ENCODE measurements around the gene TWIST1.

DNA sequence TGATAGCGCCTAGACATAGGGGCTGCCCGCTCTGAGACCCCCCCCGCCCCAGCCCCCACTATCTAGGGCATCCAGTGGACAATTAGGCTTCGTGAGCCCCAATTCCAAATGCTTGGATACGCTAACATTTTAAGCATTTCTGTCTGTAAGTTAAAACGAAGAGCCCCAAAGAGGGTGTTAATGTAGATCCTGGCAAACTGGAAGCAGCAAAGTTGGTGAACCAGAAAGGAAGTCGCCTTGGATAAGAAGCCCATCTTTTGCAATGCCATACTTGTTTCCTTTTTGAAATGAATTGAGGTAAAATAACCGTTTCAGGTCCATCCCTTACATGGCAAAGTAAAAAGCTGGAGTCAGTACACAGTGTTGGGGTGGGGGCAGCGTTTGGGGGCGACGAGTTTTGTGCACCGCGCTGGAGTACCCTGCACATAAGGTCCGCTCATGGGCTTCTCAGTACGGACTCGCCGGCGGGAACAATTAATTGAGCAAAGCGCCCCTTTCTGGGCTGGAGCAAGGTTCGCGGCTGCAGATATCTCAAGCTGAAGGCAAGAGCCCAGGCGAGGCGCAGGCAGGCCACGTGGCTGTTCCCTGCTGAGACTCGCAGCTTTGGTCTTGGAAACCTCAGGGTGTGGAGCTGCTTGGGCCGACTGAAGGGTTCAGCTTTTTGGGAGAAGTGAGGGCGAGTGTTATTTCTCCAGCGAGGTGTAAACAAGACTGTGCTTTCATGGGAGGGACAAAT, 1.4 kb upstream of the TWIST1 start:
- TF ChIP-seq, protein P1, sequence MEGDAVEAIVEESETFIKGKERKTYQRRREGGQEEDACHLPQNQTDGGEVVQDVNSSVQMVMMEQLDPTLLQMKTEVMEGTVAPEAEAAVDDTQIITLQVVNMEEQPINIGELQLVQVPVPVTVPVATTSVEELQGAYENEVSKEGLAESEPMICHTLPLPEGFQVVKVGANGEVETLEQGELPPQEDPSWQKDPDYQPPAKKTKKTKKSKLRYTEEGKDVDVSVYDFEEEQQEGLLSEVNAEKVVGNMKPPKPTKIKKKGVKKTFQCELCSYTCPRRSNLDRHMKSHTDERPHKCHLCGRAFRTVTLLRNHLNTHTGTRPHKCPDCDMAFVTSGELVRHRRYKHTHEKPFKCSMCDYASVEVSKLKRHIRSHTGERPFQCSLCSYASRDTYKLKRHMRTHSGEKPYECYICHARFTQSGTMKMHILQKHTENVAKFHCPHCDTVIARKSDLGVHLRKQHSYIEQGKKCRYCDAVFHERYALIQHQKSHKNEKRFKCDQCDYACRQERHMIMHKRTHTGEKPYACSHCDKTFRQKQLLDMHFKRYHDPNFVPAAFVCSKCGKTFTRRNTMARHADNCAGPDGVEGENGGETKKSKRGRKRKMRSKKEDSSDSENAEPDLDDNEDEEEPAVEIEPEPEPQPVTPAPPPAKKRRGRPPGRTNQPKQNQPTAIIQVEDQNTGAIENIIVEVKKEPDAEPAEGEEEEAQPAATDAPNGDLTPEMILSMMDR (IDR thresholded peaks at IDR 0.05; ENCODE audit: insufficient read depth, low read depth, low read length) = no peak
- no peak for TF ChIP-seq EZH2 (IDR thresholded peaks at IDR 0.05; ENCODE audit: insufficient read depth, low read length)

Data from astrocyte (in vitro differentiated cells and primary cell).